Peyer's patch (tissue), 4 donors: ENCODE data around the gene TTI1.

ENCODE experiments used
- POLR2A ChIP-seq, 2 donors: fragments of 450-650 bp; IDR thresholded peaks; one replicate each; pipeline ENCODE4 v1.5.1; 2017; ENCODE audit warnings: antibody characterized with exemption in 2 of 2, mild to moderate bottlenecking in 2 of 2, moderate library complexity in 2 of 2
- TF ChIP-seq, protein P1 (sequence below), 6 experiments: fragments of 450-650 bp in 4 of 6; fragments of 200-600 bp in 2 of 6; sonication (generic) in 1 of 6; IDR thresholded peaks; one replicate each; pipeline ENCODE4 v1.5.1; 2017 to 2019; ENCODE audit warnings: antibody characterized with exemption in 6 of 6, mild to moderate bottlenecking in 3 of 6, moderate library complexity in 1 of 6

DNA sequence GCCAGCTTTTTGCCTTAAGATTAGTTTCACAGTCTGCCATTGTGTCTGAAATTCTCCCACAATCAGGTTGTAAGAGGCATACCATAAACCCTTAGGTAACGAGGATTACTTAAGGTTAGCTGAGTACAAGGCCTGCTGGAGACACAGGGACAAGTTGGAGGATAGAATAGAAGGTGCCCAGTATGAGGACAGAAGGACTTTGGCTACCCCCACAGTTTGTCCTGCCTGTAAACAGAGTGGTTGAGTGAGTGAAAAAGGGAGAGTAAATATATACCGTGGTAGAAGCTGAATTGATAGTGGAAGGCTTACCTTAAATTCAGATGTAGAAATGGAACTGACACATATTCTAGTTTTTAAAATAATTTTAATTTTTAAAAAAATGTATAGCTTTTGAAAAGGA lies 19.6 kb upstream of the TTI1 start:
- TF ChIP-seq POLR2A (IDR thresholded peaks at IDR 0.05) = no peak
- TF ChIP-seq, protein P1, sequence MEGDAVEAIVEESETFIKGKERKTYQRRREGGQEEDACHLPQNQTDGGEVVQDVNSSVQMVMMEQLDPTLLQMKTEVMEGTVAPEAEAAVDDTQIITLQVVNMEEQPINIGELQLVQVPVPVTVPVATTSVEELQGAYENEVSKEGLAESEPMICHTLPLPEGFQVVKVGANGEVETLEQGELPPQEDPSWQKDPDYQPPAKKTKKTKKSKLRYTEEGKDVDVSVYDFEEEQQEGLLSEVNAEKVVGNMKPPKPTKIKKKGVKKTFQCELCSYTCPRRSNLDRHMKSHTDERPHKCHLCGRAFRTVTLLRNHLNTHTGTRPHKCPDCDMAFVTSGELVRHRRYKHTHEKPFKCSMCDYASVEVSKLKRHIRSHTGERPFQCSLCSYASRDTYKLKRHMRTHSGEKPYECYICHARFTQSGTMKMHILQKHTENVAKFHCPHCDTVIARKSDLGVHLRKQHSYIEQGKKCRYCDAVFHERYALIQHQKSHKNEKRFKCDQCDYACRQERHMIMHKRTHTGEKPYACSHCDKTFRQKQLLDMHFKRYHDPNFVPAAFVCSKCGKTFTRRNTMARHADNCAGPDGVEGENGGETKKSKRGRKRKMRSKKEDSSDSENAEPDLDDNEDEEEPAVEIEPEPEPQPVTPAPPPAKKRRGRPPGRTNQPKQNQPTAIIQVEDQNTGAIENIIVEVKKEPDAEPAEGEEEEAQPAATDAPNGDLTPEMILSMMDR (IDR thresholded peaks at IDR 0.05) = no peak
